GM21390 (cell line): Measurements from ENCODE around the gene SEC31B.

ENCODE experiments used
- ATAC-seq: cut with Tn5 transposase; IDR thresholded peaks from one replicate; pipeline ENCODE4 v1.9.1; 2021; ENCODE audit not compliant: unreplicated experiment

Gene SEC31B

GRCh38 chr10:100519311-100520051 lies at the start of gene SEC31B:
Gene SEC31B, minus strand, starts transcription at chr10:100519861. Its CDS starts 2,909 bp downstream, at chr10:100516952.
- ATAC-seq = no peak

- ATAC-seq = no peak
Measured at GRCh38 chr10:100568912-100569311, 49.3 kb upstream of the SEC31B start.

- ATAC-seq = no peak
Measured at GRCh38 chr10:100567826-100568225, 48.2 kb upstream of the SEC31B start.

GRCh38 chr10:100567249-100567648 lies 47.6 kb upstream of the SEC31B start:
- no peak for ATAC-seq

GRCh38 chr10:100566561-100566960 lies 46.9 kb upstream of the SEC31B start:
- no peak for ATAC-seq

- ATAC-seq = no peak
Measured at GRCh38 chr10:100565206-100565985, 45.7 kb upstream of the SEC31B start.

- ATAC-seq = peak; percentile 67
Measured at GRCh38 chr10:100562008-100562672, 42.5 kb upstream of the SEC31B start.

- ATAC-seq = no peak
Measured at GRCh38 chr10:100561005-100561404, 41.3 kb upstream of the SEC31B start.

- no peak for ATAC-seq
Measured at GRCh38 chr10:100560248-100560647, 40.6 kb upstream of the SEC31B start.

GRCh38 chr10:100554902-100555301 lies 35.2 kb upstream of the SEC31B start:
- ATAC-seq = no peak

GRCh38 chr10:100553929-100554328 lies 34.3 kb upstream of the SEC31B start:
- no peak for ATAC-seq

- no peak for ATAC-seq
Measured at GRCh38 chr10:100551738-100552137, 32.1 kb upstream of the SEC31B start.

- ATAC-seq = no peak
Measured at GRCh38 chr10:100551196-100551595, 31.5 kb upstream of the SEC31B start.

- ATAC-seq = no peak
Measured at GRCh38 chr10:100544950-100545349, 25.3 kb upstream of the SEC31B start.

GRCh38 chr10:100537475-100537874 lies 17.8 kb upstream of the SEC31B start:
- no peak for ATAC-seq

- peak; percentile 93 for ATAC-seq
Measured at GRCh38 chr10:100535715-100536353, 16.2 kb upstream of the SEC31B start, which contains the start of gene HIF1AN. Gene HIF1AN, plus strand, starts transcription at chr10:100535943. Its CDS starts 16 bp downstream, at chr10:100535959.

- ATAC-seq = no peak
Measured at GRCh38 chr10:100535338-100535714, 15.7 kb upstream of the SEC31B start.

- ATAC-seq = no peak
Measured at GRCh38 chr10:100534726-100535125, 15.1 kb upstream of the SEC31B start.

GRCh38 chr10:100531761-100532160 lies 12.1 kb upstream of the SEC31B start:
- peak; percentile 36 for ATAC-seq

GRCh38 chr10:100529475-100530298 lies 10.0 kb upstream of the SEC31B start, which contains the start of gene NDUFB8:
Gene NDUFB8, minus strand, starts transcription at chr10:100529871. Its CDS starts 20 bp downstream, at chr10:100529851.
- ATAC-seq = peak; percentile 63
